ENCODE results near the gene ADPRH. TPM values are rescaled to one million over a fixed set of nuclear protein-coding genes. Genes with fewer than 3 reads are reported as not detected.
"Not testable (repeated sequence)": the region's sequence is repeated elsewhere in the genome, so short reads cannot be mapped to it uniquely, and the experiment has no call there.

The ADPRH gene
- total RNA-seq, 1 experiment from 2014 or later, result 2.8 TPM

DNA sequence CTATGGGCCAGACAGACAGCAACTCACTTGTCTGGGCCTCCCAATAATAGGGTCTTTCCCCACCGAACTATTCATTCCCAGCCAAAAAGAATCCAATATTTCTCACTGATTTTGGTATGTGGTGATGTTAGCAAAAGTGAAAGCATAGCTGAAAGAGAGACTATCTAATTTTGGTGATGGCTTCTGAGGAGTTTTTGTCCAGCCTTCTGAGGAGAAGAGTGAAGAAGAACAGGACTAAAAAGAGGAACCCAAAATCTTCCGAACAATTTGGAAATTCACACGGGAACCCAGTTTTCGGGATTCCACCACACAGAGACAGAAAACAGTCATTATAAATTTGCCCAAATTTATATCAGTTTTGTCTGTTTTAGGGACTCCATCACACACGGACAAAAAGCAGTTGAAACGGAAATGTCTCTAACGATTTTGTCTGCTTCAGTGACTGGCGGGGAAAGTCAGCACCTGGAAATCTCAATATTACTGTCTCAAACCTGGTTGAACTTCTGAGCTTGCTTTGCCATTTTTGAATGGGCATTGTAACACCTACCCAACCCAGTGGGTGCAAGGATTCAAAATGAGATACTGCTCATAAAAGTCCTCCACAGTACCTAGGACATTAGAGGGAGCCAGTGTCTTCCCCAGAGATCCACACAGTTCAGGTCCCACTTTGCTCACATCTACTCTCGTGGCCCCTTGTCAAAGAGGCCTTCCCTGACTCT lies 28.9 kb upstream of the ADPRH start:
- no peaks in the 10 kb centered on the region for H3K36me3 Mint-ChIP-seq (ENCODE audit: insufficient read depth, unreplicated experiment)
- intact Hi-C loops (cut with micrococcal nuclease; ENCODE audit: unreplicated experiment), result no loop called here
- Histone ChIP-seq H3K4me3 (ENCODE audit: low read depth, low read length) (no peak overlapping the region), H3K27me3 (replicated peaks; ENCODE audit: control insufficient read depth, insufficient read depth, low read length) (no peaks in the 10 kb centered on the region), H3K4me1 (no peaks in the 10 kb centered on the region), H3K36me3 (ENCODE audit: control insufficient read depth, insufficient read depth, low read length) (no peaks in the 10 kb centered on the region), H3K9me3 (no peaks in the 10 kb centered on the region)
- no peak for DNase-seq
- H3K27me3 Mint-ChIP-seq (ENCODE audit: insufficient read depth, unreplicated experiment), result peaks cover under 1% of the 10 kb centered on the region
- no peak overlapping the region for H3K27ac Mint-ChIP-seq (ENCODE audit: unreplicated experiment)
- H3K4me3 Mint-ChIP-seq (ENCODE audit: unreplicated experiment), result no peak overlapping the region
- BruUV-seq (replicated peaks), result no TSS peak
- TF ChIP-seq, protein P1, sequence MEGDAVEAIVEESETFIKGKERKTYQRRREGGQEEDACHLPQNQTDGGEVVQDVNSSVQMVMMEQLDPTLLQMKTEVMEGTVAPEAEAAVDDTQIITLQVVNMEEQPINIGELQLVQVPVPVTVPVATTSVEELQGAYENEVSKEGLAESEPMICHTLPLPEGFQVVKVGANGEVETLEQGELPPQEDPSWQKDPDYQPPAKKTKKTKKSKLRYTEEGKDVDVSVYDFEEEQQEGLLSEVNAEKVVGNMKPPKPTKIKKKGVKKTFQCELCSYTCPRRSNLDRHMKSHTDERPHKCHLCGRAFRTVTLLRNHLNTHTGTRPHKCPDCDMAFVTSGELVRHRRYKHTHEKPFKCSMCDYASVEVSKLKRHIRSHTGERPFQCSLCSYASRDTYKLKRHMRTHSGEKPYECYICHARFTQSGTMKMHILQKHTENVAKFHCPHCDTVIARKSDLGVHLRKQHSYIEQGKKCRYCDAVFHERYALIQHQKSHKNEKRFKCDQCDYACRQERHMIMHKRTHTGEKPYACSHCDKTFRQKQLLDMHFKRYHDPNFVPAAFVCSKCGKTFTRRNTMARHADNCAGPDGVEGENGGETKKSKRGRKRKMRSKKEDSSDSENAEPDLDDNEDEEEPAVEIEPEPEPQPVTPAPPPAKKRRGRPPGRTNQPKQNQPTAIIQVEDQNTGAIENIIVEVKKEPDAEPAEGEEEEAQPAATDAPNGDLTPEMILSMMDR (IDR thresholded peaks at IDR 0.05; ENCODE audit: insufficient read depth in 1 of 2, low read depth in 1 of 2, low read length in 1 of 2, severe bottlenecking in 1 of 2, unreplicated experiment in 1 of 2), result no peak
- ChIA-PET POLR2A (no interaction called here), CTCF (no interaction called here)
- no peaks in the 10 kb centered on the region for H3K4me1 Mint-ChIP-seq (ENCODE audit: low read depth, unreplicated experiment)
- H3K9me3 Mint-ChIP-seq (ENCODE audit: unreplicated experiment), result no peaks in the 10 kb centered on the region

DNA sequence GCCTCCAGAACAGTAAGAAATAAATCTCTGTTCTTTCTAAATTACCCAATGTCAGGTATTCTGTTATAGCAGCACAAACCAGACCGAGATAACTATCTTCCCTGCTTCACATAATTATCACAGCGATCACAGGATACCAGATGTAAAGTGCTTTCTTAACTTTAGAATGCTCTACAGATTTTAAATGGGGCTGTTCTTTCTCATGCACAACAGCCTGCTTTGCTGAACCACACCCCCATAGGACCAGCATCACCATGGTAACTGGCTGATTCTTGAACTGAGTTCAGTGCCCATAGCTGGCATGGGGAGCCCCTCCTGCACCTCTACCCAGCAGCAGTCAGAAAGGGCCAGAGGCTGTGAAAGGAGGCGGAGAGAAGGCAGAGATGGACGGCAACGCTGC lies 27.7 kb upstream of the ADPRH start:
- intact Hi-C loops (cut with micrococcal nuclease; ENCODE audit: unreplicated experiment), result no loop called here

DNA sequence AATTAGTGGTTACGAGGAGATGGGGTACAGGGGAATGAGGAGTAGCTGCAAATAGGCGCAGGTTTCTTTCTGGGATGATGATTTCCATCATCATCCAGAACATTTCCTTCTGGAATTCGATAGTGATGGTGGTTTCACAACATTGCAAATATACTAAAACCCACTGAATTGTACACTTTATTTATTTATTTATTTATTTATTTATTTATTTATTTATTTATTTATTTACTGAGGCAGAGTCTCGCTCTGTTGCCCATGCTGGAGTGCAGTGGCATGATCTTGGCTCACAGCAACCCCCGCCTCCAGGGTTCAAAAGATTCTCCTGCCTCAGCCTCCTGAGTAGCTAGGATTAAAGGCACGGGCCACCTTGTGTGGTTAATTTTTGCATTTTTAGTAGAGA lies 26.4 kb upstream of the ADPRH start:
- H3K4me1 Mint-ChIP-seq (ENCODE audit: low read depth, unreplicated experiment); POLR2A ChIA-PET; H3K36me3 Mint-ChIP-seq (ENCODE audit: insufficient read depth, unreplicated experiment); BruUV-seq (replicated peaks); H3K9me3 Mint-ChIP-seq (ENCODE audit: unreplicated experiment); CTCF ChIA-PET; H3K4me1 ChIP-seq; H3K4me3 Mint-ChIP-seq (ENCODE audit: unreplicated experiment); H3K4me3 ChIP-seq (ENCODE audit: low read depth, low read length); intact Hi-C loops (cut with micrococcal nuclease; ENCODE audit: unreplicated experiment); H3K36me3 ChIP-seq (ENCODE audit: control insufficient read depth, insufficient read depth, low read length); H3K9me3 ChIP-seq; DNase-seq; H3K27ac Mint-ChIP-seq (ENCODE audit: unreplicated experiment); H3K27me3 ChIP-seq (replicated peaks; ENCODE audit: control insufficient read depth, insufficient read depth, low read length): not testable (repeated sequence)
- H3K27me3 Mint-ChIP-seq (ENCODE audit: insufficient read depth, unreplicated experiment), result peaks cover 16% of the 10 kb centered on the region

More for the DNA sequence above, 27.7 kb upstream of the ADPRH start:
- no peak overlapping the region for H3K27ac Mint-ChIP-seq (ENCODE audit: unreplicated experiment)
- POLR2A ChIA-PET, result no interaction called here
- no peak overlapping the region for H3K4me3 ChIP-seq (ENCODE audit: low read depth, low read length)
- no peak for DNase-seq
- H3K36me3 ChIP-seq (ENCODE audit: control insufficient read depth, insufficient read depth, low read length), result no peaks in the 10 kb centered on the region
- no peaks in the 10 kb centered on the region for H3K4me1 Mint-ChIP-seq (ENCODE audit: low read depth, unreplicated experiment)
- TF ChIP-seq, protein P1 (IDR thresholded peaks at IDR 0.05; ENCODE audit: insufficient read depth in 1 of 2, low read depth in 1 of 2, low read length in 1 of 2, severe bottlenecking in 1 of 2, unreplicated experiment in 1 of 2), result no peak
- CTCF ChIA-PET, result no interaction called here
- no TSS peak for BruUV-seq (replicated peaks)
- H3K4me1 ChIP-seq, result no peaks in the 10 kb centered on the region
- no peaks in the 10 kb centered on the region for H3K27me3 ChIP-seq (replicated peaks; ENCODE audit: control insufficient read depth, insufficient read depth, low read length)
- no peaks in the 10 kb centered on the region for H3K9me3 Mint-ChIP-seq (ENCODE audit: unreplicated experiment)
- no peaks in the 10 kb centered on the region for H3K9me3 ChIP-seq
- no peak overlapping the region for H3K4me3 Mint-ChIP-seq (ENCODE audit: unreplicated experiment)
- H3K27me3 Mint-ChIP-seq (ENCODE audit: insufficient read depth, unreplicated experiment), result peaks cover 6% of the 10 kb centered on the region
- no peaks in the 10 kb centered on the region for H3K36me3 Mint-ChIP-seq (ENCODE audit: insufficient read depth, unreplicated experiment)
